Left kidney (tissue), 2 donors: ENCODE results near the gene CGB7. TPM values are rescaled to one million over a fixed set of nuclear protein-coding genes. Genes with fewer than 3 reads are reported as not detected.

ENCODE experiments used
- DNase-seq: peaks from one replicate; pipeline ENCODE4 v3.0.0-alpha.2; 2013
- polyA plus RNA-seq: library from polyadenylated mRNA; unstranded; fragments of 120-200 nt; gene quantifications from one replicate; pipeline ENCODE4 v1.2.1, GENCODE V29; 2013; ENCODE audit not compliant: insufficient read length

CGB7 gene
- polyA plus RNA-seq, 1 donor: 0.78 TPM

DNA sequence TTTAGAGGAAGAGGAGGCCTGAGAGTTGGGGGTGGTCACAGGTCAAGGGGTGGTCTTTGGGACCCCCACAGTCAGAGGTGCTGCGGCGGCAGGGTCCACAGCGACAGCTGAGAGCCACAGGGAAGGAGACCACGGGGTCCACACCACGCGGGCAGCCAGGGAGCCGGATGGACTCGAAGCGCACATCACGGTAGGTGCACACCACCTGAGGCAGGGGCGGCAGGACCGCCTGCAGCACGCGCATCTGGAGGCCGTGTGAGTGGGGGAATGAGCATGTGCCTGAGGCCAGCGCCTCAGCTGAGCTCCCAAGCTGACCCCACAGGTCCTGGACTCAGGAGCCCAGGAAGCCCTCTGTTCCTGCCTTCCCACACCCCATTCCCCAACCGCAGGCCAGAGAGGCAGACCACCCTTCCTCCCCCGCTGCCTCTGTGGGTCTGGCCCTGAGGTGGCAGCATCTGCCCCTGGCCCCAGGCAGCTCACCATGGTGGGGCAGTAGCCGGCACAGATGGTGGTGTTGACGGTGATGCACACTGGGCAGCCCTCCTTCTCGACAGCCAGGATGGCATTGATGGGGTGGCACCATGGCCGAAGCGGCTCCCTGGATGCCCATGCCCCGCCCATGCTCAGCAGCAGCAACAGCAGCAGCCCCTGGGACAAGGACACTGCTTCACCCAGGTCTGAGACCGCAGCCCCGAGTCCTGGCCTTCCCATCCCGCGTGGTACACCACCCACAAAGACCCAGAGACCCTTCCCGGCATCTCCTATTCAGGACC is 41.3 kb downstream of the CGB7 start:
- DNase-seq: no peak

DNA sequence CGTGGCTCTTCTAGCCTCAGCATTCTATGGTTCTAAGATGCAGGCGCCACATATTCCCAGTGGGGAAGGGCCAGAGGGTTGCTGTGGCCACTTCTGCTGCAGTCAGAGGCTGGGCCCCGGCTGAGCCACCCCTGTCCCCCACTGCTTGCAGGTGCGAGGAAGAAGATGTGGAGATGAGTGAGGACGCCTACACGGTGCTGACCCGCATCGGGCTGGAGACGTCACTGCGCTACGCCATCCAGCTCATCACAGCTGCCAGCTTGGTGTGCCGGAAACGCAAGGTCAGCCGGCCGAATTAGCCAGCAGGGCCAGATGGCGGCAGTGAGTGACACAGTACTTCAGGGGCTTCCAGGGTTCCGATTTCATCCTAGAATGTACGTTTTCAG is 42.7 kb downstream of the CGB7 start:
- no peak for DNase-seq

DNA sequence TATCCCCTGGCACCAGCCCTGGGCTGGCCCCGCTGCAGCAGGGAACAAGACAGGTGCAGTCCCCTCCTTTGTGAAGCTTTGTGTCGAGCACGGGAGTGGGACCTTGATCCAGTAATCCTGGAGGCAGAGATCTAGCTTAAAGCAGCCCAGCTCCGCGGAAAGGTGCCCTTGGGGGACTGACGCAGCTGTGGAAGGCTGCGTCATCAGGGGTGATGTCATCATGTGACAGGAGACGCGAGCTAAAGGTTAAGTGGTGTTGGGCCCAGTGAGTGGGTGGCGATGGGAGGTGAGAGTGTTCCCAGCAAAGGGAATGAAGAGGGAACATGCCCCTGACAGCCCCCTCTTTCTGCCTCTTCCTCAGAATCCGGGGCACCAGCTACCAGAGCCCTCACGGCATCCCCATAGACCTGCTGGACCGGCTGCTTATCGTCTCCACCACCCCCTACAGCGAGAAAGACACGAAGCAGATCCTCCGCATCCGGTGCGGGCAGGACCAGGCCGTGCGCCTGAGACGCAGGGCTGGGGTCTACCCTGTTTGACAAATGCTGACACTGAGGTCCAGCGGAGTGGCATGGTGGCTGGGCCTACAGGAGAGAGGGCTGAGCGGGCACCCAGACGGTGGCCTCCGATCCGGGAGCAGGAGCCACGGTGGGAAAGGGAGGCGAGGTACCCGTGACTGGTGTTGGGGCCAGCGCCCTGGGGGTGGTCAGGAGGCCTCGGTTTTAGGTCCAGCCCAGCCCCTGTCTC is 43.3 kb downstream of the CGB7 start:
- DNase-seq: no peak

DNA sequence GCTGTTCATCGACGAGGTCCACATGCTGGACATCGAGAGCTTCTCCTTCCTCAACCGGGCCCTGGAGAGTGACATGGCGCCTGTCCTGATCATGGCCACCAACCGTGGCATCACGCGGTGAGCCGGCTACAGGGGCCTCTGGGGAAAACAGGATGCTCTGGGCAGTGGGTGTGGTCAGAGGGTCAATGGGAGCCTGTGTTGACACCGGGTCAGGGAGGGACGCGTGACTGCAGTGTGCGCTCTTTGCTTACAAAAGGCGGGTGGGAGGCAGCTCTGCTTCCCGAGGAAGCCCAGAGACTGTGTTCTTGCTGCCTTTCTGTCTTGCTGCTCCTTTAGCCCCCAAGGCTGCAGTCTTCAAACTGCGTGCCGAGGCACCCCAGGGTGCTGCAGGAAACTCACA is 46.4 kb downstream of the CGB7 start:
- no peak for DNase-seq

DNA sequence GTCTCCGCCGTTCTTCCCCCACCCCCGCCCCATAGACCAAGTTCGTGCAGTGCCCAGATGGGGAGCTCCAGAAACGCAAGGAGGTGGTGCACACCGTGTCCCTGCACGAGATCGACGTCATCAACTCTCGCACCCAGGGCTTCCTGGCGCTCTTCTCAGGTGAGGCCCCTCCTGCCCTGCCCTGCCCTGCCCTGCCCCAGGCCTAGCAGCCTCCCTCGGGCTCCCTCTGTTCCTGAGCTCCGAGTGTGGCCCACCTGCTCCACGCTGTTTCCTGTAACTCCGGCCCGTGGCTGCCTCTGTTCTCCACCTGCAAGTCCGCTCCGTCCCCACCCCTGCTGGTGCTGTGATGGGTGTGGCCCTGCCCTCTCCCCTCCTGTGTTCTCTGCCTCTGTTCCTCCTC is 47.1 kb downstream of the CGB7 start:
- no peak for DNase-seq

DNA sequence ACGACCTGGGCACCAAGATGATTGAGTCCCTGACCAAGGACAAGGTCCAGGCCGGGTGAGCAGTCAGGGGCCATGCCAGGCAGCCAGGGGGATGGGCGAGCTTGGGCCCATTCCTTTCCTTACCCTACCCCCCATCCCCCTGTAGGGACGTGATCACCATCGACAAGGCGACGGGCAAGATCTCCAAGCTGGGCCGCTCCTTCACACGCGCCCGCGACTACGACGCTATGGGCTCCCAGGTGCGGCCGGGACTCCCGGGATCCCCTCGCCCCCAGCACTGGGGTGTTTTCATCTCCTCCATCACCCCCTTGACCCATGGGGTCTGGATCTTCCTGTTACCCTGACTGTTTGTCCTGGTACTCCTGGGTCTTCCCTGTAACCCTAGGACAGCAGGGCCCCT is 47.7 kb downstream of the CGB7 start:
- DNase-seq: no peak

DNA sequence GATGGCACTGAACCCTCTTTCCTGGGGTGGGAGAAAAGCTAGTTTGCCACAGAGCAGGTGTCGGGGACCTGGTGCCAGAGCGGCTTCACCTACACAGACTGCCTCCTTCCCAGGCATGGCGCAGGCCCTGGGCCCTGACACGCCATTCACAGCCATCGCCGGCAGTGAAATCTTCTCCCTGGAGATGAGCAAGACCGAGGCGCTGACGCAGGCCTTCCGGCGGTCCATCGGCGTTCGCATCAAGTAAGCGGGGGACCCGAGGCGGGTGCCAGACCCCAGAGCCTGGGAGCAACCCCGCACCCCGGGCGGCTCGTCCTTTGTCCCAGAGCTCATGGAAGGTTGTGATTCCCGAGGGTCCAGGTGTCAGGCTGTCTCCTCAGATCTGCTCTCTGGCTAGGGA is 50.6 kb downstream of the CGB7 start:
- no peak for DNase-seq

DNA sequence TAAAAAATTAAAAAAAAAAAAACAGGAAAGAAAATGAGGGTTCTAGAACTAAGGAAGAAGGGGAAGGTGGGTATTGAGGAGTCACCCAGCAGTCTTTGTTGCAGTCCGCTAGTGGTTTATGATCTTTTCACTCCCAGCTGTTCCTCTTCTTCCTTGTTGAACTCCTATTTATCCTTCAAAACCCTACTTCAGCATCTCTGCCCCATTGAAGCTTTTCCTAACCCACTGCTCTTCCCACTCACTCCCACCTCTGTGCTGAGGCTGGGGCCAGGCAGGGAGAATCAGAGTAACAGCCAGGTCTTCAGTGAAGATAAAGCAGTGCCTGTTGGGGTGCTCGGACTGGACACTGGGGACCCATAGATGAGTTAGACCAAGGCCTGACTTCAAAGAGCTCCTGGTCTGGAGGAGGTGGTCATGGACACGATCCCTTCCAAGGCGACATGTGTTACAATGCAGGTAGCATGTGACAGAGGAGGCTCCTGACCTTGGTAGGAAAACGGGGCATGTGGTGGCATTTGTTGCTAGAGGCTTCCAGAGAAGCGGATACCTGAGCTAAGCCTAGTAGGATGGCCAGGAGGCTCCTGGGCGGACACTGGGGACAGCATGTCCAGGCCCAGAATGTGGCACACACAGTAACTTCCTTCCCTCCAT is 52.5 kb downstream of the CGB7 start:
- no peak for DNase-seq

Other genes starting within 250 kb of the CGB7 start
- 39.9 TPM for gene BCAT2, start 246.7 kb downstream of the CGB7 start, polyA plus RNA-seq
- 27.4 TPM for gene HSD17B14, start 221.3 kb downstream of the CGB7 start, polyA plus RNA-seq
- 23.1 TPM for gene PLEKHA4, start 189.1 kb downstream of the CGB7 start, polyA plus RNA-seq
- 33.8 TPM for gene PPP1R15A, start 185.3 kb downstream of the CGB7 start, polyA plus RNA-seq
- gene TULP2, start 159.0 kb downstream of the CGB7 start, polyA plus RNA-seq: 1.6 TPM
- 238 TPM for gene NUCB1, start 157.4 kb downstream of the CGB7 start, polyA plus RNA-seq
- 4.6 TPM for gene DHDH, start 124.0 kb downstream of the CGB7 start, polyA plus RNA-seq
- gene BAX, start 102.9 kb downstream of the CGB7 start, polyA plus RNA-seq: 64.5 TPM
- gene FTL, start 92.4 kb downstream of the CGB7 start, polyA plus RNA-seq: 2,202 TPM
- 52.2 TPM for gene GYS1, start 64.4 kb downstream of the CGB7 start, polyA plus RNA-seq
- 80.2 TPM for gene RUVBL2, start 63.9 kb downstream of the CGB7 start, polyA plus RNA-seq
- 0.38 TPM for gene LHB, start 40.7 kb downstream of the CGB7 start, polyA plus RNA-seq
- not detected for gene CGB3, start 33.4 kb downstream of the CGB7 start, polyA plus RNA-seq
- gene CGB2, start 25.9 kb downstream of the CGB7 start, polyA plus RNA-seq: not detected
- gene CGB1, start 20.9 kb downstream of the CGB7 start, polyA plus RNA-seq: not detected
- not detected for gene CGB5, start 13.9 kb downstream of the CGB7 start, polyA plus RNA-seq
- gene CGB8, start 8.6 kb downstream of the CGB7 start, polyA plus RNA-seq: not detected
- 3.1 TPM for gene NTF4, start 7.1 kb upstream of the CGB7 start, polyA plus RNA-seq
- gene KCNA7, start 14.9 kb upstream of the CGB7 start, polyA plus RNA-seq: 0.08 TPM
- 354 TPM for gene SNRNP70, start 27.7 kb upstream of the CGB7 start, polyA plus RNA-seq
- gene LIN7B, start 56.6 kb upstream of the CGB7 start, polyA plus RNA-seq: 5.6 TPM
- gene C19orf73, start 61.4 kb upstream of the CGB7 start, polyA plus RNA-seq: 0.20 TPM
- 3.9 TPM for gene PPFIA3, start 61.8 kb upstream of the CGB7 start, polyA plus RNA-seq
- 22.9 TPM for gene HRC, start 97.6 kb upstream of the CGB7 start, polyA plus RNA-seq
- 29.4 TPM for gene TRPM4, start 100.0 kb upstream of the CGB7 start, polyA plus RNA-seq